Measurements from ENCODE around the gene SH3RF1. TPM values are rescaled to one million over a fixed set of nuclear protein-coding genes. Genes with fewer than 3 reads are reported as not detected.

The SH3RF1 gene
- total and polyA plus RNA-seq, 2 donors: 2.0 to 3.7 TPM

- WGBS: 93% methylated on average over 2 of the region's 2 CpGs
- DNase-seq (ENCODE audit: low read depth in 6 of 9, low spot score in 9 of 9): no peak
- no peaks in the 10 kb centered on the region for H3K27me3 ChIP-seq (ENCODE audit: control insufficient read depth in 2 of 2, insufficient read depth in 1 of 2, low read length in 1 of 2)
- H3K4me3 ChIP-seq (ENCODE audit: low read length in 2 of 2): no peak overlapping the region
- no peaks in the 10 kb centered on the region for H3K4me1 ChIP-seq (ENCODE audit: control insufficient read depth in 2 of 2, insufficient read depth in 2 of 2, low read length in 2 of 2)
- no peaks in the 10 kb centered on the region for H3K36me3 ChIP-seq (ENCODE audit: control insufficient read depth in 2 of 2, insufficient read depth in 2 of 2, low read length in 1 of 2)
- no peak overlapping the region for H3K27ac ChIP-seq (ENCODE audit: low read depth in 1 of 2, low read length in 1 of 2)
- no peaks in the 10 kb centered on the region for H3K9me3 ChIP-seq (ENCODE audit: control insufficient read depth in 2 of 2, insufficient read depth in 1 of 2, low read length in 1 of 2)
Observed at GRCh38 chr4:169167957-169168858, 102.5 kb downstream of the SH3RF1 start.

DNA sequence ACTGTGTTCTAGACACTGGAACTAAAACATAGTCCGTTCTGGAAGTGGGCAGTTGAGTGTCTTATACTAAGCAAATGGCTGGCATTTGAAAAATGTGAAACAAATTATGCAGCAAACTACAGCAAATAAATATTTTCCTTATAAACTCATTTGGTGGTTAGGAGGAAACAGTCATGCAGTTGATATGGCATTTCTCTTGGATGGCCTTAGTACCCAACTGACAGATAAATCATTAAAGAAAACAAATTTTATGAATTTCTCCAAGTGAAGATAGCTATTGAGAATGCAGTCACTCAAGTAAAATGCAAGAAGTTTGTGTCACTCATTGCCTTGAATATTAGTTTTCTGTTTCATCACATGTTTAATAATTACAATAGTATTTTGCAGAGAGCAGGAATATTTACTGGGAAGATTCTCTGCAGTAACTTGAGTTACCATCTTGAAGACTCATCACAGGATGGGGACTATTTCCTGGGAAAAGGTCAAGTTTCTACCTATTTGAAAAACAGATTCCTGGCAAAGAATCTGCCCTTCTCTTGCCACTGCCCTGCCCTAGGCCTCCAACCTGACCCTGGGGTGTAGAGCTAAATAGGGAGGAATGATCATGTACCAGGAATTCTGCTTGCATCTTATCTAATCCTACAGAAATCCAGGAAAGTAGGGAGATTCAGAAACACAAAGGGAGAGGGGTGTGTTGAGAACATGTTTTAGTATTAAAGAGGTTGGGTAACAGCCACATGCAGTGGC lies 105.9 kb downstream of the SH3RF1 start:
- Histone ChIP-seq H3K9me3 (ENCODE audit: control insufficient read depth in 2 of 2, insufficient read depth in 1 of 2, low read length in 1 of 2) (no peaks in the 10 kb centered on the region), H3K36me3 (ENCODE audit: control insufficient read depth in 2 of 2, insufficient read depth in 2 of 2, low read length in 1 of 2) (no peaks in the 10 kb centered on the region), H3K4me3 (ENCODE audit: low read length in 2 of 2) (no peak overlapping the region), H3K27ac (ENCODE audit: low read depth in 1 of 2, low read length in 1 of 2) (no peak overlapping the region), H3K4me1 (ENCODE audit: control insufficient read depth in 2 of 2, insufficient read depth in 2 of 2, low read length in 2 of 2) (no peaks in the 10 kb centered on the region), H3K27me3 (ENCODE audit: control insufficient read depth in 2 of 2, insufficient read depth in 1 of 2, low read length in 1 of 2) (no peaks in the 10 kb centered on the region)
- no peak for DNase-seq (ENCODE audit: low read depth in 6 of 9, low spot score in 9 of 9)
- WGBS: 99% methylated on average over 1 of the region's 1 CpG

DNA sequence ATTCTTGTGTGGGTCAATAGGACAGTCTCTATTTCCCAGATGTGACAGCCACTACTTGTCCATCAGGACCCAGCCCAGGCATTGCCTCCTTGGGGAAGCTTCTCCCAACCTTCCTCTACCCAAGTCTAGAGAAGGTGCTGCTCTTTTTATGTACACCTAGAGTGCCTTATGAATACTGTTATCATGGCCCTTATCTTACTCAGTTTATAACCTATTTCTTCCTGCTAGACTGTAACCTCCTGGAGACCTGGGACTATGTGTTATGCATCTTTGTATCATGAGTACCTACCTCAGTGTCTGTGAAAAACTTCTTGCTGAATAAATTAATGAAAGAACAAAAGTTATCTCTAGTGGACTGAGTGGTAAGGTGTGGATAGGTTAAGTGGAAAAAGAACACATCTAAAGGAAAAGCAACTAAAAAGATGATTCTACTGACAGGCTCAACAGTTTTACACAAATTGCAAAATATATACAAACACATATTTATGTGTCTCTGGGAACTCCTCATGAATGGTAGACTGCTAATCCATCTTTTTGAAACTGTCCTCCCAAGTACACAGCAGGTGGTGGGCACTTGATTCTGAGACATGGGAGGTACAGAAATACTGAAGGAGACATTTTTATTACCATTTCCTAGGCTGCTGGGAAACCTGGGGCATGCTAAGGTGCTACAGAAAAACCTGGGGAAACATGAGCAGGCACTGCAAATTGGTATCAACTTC lies 106.6 kb downstream of the SH3RF1 start:
- H3K27ac ChIP-seq (ENCODE audit: low read depth in 1 of 2, low read length in 1 of 2): no peak overlapping the region

GRCh38 chr4:169163495-169163894 lies 107.3 kb downstream of the SH3RF1 start:
- Histone ChIP-seq H3K27ac (ENCODE audit: low read depth in 1 of 2, low read length in 1 of 2) (no peak overlapping the region), H3K9me3 (ENCODE audit: control insufficient read depth in 2 of 2, insufficient read depth in 1 of 2, low read length in 1 of 2) (no peaks in the 10 kb centered on the region), H3K4me3 (ENCODE audit: low read length in 2 of 2) (no peak overlapping the region), H3K36me3 (ENCODE audit: control insufficient read depth in 2 of 2, insufficient read depth in 2 of 2, low read length in 1 of 2) (no peaks in the 10 kb centered on the region), H3K4me1 (ENCODE audit: control insufficient read depth in 2 of 2, insufficient read depth in 2 of 2, low read length in 2 of 2) (no peaks in the 10 kb centered on the region), H3K27me3 (ENCODE audit: control insufficient read depth in 2 of 2, insufficient read depth in 1 of 2, low read length in 1 of 2) (no peaks in the 10 kb centered on the region)
- DNase-seq (ENCODE audit: low read depth in 6 of 9, low spot score in 9 of 9): no peak
- 97% methylated on average over 4 of the region's 4 CpGs for WGBS

More for the DNA sequence above, 106.6 kb downstream of the SH3RF1 start:
- no peak overlapping the region for H3K4me3 ChIP-seq (ENCODE audit: low read length in 2 of 2)
- H3K27me3 ChIP-seq (ENCODE audit: control insufficient read depth in 2 of 2, insufficient read depth in 1 of 2, low read length in 1 of 2): no peaks in the 10 kb centered on the region
- H3K36me3 ChIP-seq (ENCODE audit: control insufficient read depth in 2 of 2, insufficient read depth in 2 of 2, low read length in 1 of 2): no peaks in the 10 kb centered on the region
- H3K4me1 ChIP-seq (ENCODE audit: control insufficient read depth in 2 of 2, insufficient read depth in 2 of 2, low read length in 2 of 2): no peaks in the 10 kb centered on the region
- H3K9me3 ChIP-seq (ENCODE audit: control insufficient read depth in 2 of 2, insufficient read depth in 1 of 2, low read length in 1 of 2): no peaks in the 10 kb centered on the region
- DNase-seq (ENCODE audit: low read depth in 6 of 9, low spot score in 9 of 9): no peak

- no peak overlapping the region for H3K4me3 ChIP-seq (ENCODE audit: low read length in 2 of 2)
- no peaks in the 10 kb centered on the region for H3K36me3 ChIP-seq (ENCODE audit: control insufficient read depth in 2 of 2, insufficient read depth in 2 of 2, low read length in 1 of 2)
- H3K9me3 ChIP-seq (ENCODE audit: control insufficient read depth in 2 of 2, insufficient read depth in 1 of 2, low read length in 1 of 2): no peaks in the 10 kb centered on the region
- H3K27ac ChIP-seq (ENCODE audit: low read depth in 1 of 2, low read length in 1 of 2): no peak overlapping the region
- H3K27me3 ChIP-seq (ENCODE audit: control insufficient read depth in 2 of 2, insufficient read depth in 1 of 2, low read length in 1 of 2): no peaks in the 10 kb centered on the region
- DNase-seq (ENCODE audit: low read depth in 6 of 9, low spot score in 9 of 9): peak in 3 of 9 donors; percentile 2 to 18 (median 2)
- H3K4me1 ChIP-seq (ENCODE audit: control insufficient read depth in 2 of 2, insufficient read depth in 2 of 2, low read length in 2 of 2): no peaks in the 10 kb centered on the region
- 91% methylated on average over 3 of the region's 3 CpGs for WGBS
Observed at GRCh38 chr4:169160825-169161224, 109.9 kb downstream of the SH3RF1 start.

GRCh38 chr4:169159624-169160171 lies 111.1 kb downstream of the SH3RF1 start:
- no peak for DNase-seq (ENCODE audit: low read depth in 6 of 9, low spot score in 9 of 9)
- Histone ChIP-seq H3K27ac (ENCODE audit: low read depth in 1 of 2, low read length in 1 of 2) (no peak overlapping the region), H3K9me3 (ENCODE audit: control insufficient read depth in 2 of 2, insufficient read depth in 1 of 2, low read length in 1 of 2) (no peaks in the 10 kb centered on the region), H3K27me3 (ENCODE audit: control insufficient read depth in 2 of 2, insufficient read depth in 1 of 2, low read length in 1 of 2) (no peaks in the 10 kb centered on the region), H3K4me3 (ENCODE audit: low read length in 2 of 2) (no peak overlapping the region), H3K36me3 (ENCODE audit: control insufficient read depth in 2 of 2, insufficient read depth in 2 of 2, low read length in 1 of 2) (no peaks in the 10 kb centered on the region), H3K4me1 (ENCODE audit: control insufficient read depth in 2 of 2, insufficient read depth in 2 of 2, low read length in 2 of 2) (no peaks in the 10 kb centered on the region)
- WGBS: 98% methylated on average over 3 of the region's 3 CpGs

DNA sequence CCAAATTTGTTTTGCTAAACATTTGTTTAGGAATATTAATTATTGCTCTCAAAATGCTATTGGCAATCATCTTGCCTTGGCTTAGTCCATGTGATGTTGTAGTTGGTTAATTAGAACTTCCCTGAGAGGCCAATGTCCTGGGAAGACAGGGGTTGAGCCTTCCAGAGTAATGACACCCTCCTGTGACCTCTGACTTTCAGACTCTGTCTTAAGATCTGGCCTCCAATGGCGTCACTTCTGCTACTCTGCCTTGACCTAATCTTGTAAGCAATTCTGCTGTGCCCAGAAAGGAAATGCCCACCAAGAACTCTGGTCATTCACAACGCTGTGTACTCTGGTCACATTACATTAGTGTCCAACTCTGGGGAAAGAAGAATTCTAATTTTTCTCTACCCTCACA lies 111.9 kb downstream of the SH3RF1 start:
- Histone ChIP-seq H3K27me3 (ENCODE audit: control insufficient read depth in 2 of 2, insufficient read depth in 1 of 2, low read length in 1 of 2) (no peaks in the 10 kb centered on the region), H3K36me3 (ENCODE audit: control insufficient read depth in 2 of 2, insufficient read depth in 2 of 2, low read length in 1 of 2) (no peaks in the 10 kb centered on the region), H3K9me3 (ENCODE audit: control insufficient read depth in 2 of 2, insufficient read depth in 1 of 2, low read length in 1 of 2) (no peaks in the 10 kb centered on the region), H3K4me1 (ENCODE audit: control insufficient read depth in 2 of 2, insufficient read depth in 2 of 2, low read length in 2 of 2) (no peaks in the 10 kb centered on the region), H3K27ac (ENCODE audit: low read depth in 1 of 2, low read length in 1 of 2) (no peak overlapping the region), H3K4me3 (ENCODE audit: low read length in 2 of 2) (no peak overlapping the region)
- no peak for DNase-seq (ENCODE audit: low read depth in 6 of 9, low spot score in 9 of 9)
- over 99% methylated on average over 2 of the region's 2 CpGs for WGBS

DNA sequence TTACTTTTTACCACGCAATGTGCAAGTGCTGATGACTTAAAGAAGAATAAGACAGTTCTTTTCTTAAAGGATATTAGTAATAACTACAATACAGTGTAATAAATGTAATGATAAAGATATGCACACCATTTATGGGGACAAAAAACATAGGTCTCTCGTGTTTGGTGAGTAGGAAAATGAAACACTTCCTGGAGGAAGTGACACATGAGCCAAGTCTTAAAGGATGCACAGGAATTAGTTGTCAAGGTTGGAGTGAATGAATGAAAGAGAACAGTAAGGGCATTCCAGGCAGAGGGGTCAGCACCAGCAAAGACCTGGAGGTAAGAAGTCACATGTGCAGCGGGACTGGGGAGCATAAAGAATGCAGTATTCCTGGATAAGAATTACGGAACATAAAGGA lies 112.7 kb downstream of the SH3RF1 start:
- Histone ChIP-seq H3K4me3 (ENCODE audit: low read length in 2 of 2) (no peak overlapping the region), H3K9me3 (ENCODE audit: control insufficient read depth in 2 of 2, insufficient read depth in 1 of 2, low read length in 1 of 2) (no peaks in the 10 kb centered on the region), H3K27ac (ENCODE audit: low read depth in 1 of 2, low read length in 1 of 2) (no peak overlapping the region), H3K4me1 (ENCODE audit: control insufficient read depth in 2 of 2, insufficient read depth in 2 of 2, low read length in 2 of 2) (no peaks in the 10 kb centered on the region), H3K36me3 (ENCODE audit: control insufficient read depth in 2 of 2, insufficient read depth in 2 of 2, low read length in 1 of 2) (no peaks in the 10 kb centered on the region), H3K27me3 (ENCODE audit: control insufficient read depth in 2 of 2, insufficient read depth in 1 of 2, low read length in 1 of 2) (no peaks in the 10 kb centered on the region)
- 98% methylated on average over 4 of the region's 4 CpGs for WGBS
- no peak for DNase-seq (ENCODE audit: low read depth in 6 of 9, low spot score in 9 of 9)
